GM10266 (cell line): ENCODE data around the gene CNTN5.

Experiments used
- DNase-seq: peaks from one replicate; pipeline ENCODE4 v3.0.0; 2012; ENCODE audit errors: extremely low spot score
- TF ChIP-seq, protein P1 (sequence below): IDR thresholded peaks from 2 replicates; pipeline ENCODE4 v1.5.1; 2012; ENCODE audit warnings: mild to moderate bottlenecking, low read depth; ENCODE audit not compliant: control insufficient read depth, insufficient read depth; ENCODE audit errors: missing control alignments

Gene CNTN5

DNA sequence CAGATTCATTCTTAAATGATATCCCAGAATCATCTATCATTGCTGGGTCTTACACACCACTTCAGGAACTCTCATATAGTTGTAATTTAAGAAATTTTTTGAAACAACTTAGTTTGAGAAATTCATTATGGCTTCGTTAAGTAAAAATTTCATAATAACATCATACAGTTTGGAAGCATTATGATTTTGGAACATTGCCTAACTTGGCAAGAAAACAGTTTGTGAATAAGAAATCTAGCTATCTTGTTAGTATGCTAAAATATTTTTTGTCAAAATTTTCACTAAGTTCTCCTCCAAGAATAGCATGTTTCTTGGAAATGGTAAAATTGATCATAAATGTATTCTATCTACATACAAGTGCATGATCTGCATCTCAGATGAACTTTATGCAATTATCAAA, 217.7 kb downstream of the CNTN5 start:
- TF ChIP-seq, protein P1, sequence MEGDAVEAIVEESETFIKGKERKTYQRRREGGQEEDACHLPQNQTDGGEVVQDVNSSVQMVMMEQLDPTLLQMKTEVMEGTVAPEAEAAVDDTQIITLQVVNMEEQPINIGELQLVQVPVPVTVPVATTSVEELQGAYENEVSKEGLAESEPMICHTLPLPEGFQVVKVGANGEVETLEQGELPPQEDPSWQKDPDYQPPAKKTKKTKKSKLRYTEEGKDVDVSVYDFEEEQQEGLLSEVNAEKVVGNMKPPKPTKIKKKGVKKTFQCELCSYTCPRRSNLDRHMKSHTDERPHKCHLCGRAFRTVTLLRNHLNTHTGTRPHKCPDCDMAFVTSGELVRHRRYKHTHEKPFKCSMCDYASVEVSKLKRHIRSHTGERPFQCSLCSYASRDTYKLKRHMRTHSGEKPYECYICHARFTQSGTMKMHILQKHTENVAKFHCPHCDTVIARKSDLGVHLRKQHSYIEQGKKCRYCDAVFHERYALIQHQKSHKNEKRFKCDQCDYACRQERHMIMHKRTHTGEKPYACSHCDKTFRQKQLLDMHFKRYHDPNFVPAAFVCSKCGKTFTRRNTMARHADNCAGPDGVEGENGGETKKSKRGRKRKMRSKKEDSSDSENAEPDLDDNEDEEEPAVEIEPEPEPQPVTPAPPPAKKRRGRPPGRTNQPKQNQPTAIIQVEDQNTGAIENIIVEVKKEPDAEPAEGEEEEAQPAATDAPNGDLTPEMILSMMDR, result no peak
- DNase-seq, result no peak

DNA sequence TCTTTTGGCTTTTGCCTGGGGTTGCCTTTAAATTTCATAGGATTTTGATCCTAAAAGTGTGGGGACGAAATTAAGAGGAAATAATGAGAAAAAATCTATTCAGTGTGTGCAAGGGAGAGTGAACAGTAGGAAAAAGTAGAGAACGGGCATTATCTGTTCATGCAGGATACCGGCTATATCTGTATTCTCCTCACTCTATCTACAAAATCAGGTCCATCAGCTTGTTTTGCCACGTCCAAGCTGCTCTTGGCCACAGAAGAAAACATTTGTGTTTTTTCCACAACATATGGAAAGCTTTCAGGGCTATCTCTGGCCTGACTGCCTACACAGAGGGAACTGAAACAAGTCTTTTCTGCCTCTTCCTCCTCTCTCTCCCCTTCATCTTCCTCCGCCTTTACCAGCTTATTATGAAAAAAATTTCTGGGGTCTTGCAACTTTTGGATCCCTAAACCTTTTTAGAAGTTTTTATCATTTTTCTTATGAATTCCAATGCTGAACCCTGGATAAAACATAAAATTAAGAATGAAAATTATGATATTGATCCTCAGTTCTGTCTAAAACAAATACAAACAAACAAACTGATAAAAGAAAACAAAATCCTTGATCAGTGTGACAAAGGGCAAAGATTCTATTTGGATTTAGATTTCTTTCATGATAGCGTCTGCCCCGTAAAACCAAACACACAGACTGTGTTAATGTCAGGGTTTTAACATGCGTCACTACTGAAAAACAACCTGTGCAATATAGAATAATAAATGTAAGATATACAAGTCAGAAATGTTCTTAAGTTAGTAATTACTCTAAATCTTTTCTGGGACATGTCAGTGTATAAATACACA, 219.7 kb downstream of the CNTN5 start:
- no peak for DNase-seq
- TF ChIP-seq, protein P1, result no peak

DNA sequence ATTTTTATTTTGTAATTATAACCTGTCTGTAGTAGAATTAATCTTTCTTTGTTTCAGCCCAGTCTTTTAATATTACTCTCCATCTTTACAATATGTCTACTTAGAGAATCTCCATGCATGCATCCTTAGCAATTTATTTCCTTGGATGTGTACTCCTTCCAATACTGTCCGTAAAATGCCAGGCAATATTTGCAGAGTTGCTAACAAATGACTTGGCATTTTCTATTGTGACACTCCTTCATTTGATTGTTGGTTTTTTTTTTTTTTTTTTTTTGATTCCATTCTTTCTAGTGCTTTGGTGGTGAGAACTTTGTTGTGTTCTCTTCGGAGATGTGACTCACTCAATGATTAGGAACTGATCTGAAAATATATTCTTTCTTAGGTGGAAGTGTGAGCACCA, 220.3 kb downstream of the CNTN5 start:
- no peak for DNase-seq
- TF ChIP-seq, protein P1, result no peak

DNA sequence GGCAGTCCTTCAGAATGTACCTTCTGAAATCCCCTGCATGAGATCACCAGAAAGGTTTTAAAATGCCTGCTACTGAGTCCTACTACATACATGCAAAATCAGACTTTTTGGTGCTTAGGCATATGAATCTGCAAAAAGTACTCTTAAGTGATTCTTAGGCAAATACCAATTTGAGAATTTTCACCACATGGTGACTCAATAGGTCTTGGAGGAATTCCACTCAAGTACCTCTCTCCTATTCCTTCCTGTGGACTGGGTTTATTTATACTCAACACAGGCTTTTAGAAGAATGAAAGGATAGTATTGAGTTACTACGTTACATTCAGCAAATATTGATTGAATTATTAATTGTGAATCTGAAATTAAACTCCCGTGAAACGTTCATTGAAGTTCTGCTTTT, 223.9 kb downstream of the CNTN5 start:
- no peak for DNase-seq
- TF ChIP-seq, protein P1, result no peak

DNA sequence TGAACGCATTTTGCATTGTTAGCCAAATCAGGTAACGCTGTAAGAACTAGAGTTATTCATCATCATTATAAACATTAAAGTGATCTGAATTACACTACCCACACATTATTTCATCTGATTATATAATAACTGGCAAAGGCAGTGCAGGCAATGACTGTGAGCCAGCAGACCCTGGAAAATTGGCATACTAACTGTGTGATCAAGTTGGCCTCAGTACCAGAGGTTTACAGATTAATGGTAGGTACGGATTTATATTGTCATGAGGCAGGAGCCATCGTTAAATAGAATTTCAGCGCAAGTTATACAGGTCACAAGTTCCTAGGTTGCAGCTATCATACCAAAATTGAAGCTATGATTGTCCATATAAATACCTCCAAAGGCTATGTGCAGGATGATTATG, 225.4 kb downstream of the CNTN5 start:
- no peak for DNase-seq
- TF ChIP-seq, protein P1, result no peak

DNA sequence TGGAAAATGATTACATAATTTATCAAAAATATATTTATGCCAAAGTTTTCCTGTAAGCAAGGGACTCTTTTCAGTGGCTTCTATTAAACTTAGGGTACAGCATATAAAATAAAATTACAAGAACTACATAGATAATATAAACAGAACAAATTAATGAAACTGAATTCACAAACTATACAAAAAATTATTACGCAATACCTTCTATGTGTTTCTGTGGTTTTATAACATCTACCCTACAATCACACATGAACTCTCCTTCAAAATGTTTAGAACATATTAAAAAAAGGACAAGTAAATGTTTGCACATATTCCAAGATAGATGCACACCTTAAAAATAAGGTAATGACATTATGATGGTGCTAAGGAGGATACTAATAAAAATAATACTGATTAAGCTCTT, 235.9 kb downstream of the CNTN5 start:
- TF ChIP-seq, protein P1, result no peak
- no peak for DNase-seq

DNA sequence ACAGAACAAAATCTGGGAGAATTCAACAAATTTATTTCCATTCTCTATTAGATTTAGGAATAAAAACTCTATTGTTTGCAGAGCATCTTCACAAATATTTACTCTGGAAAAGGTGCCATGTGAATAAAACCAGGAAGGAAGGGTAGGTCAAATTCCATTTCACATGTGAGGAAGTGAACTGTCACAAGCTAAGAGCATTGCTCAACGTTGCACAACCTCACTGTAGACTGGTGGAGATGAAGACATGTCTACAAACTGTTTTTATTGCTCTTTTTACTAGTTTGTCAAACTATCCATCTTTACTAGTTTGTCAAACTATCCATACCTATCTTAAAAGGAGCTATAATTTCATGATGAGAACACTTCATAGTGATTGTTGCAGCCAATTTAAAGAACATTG, 236.4 kb downstream of the CNTN5 start:
- no peak for DNase-seq

More for the DNA sequence above, 236.4 kb downstream of the CNTN5 start:
- TF ChIP-seq, protein P1, result no peak
